Measurements from ENCODE around the gene KLRG1. TPM values are rescaled to one million over a fixed set of nuclear protein-coding genes. Genes with fewer than 3 reads are reported as not detected.

KLRG1 gene
- total and polyA plus RNA-seq, 8 donors, result 0.38 to 1.4 (median 1.0) TPM

DNA sequence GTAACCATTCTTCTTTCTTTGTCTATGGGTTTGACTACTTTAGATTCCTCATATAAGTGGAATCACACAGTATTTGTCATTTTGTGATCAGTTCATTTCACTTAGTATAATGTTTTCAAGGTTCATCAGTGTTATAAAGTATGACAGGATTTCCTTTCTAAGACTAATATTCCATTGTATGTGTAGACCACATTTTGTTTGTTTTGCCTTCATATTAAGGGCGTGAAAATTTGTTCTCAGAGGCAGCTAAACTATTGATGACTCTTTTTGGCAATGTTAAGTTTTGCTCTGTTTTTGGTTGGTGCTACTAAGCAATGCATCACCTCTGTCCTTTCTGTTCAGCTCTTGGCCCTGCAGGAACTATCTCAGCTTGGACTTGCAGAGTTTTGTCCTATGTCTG, 1.7 kb upstream of the KLRG1 start:
- DNase-seq (no peak), ATAC-seq (no peak), FAIRE-seq (no peak)
- no peaks in the 10 kb centered on the region for H3K4me1 ChIP-seq
- H3K4me3 ChIP-seq, result no peak overlapping the region
- TF ChIP-seq, protein P1, sequence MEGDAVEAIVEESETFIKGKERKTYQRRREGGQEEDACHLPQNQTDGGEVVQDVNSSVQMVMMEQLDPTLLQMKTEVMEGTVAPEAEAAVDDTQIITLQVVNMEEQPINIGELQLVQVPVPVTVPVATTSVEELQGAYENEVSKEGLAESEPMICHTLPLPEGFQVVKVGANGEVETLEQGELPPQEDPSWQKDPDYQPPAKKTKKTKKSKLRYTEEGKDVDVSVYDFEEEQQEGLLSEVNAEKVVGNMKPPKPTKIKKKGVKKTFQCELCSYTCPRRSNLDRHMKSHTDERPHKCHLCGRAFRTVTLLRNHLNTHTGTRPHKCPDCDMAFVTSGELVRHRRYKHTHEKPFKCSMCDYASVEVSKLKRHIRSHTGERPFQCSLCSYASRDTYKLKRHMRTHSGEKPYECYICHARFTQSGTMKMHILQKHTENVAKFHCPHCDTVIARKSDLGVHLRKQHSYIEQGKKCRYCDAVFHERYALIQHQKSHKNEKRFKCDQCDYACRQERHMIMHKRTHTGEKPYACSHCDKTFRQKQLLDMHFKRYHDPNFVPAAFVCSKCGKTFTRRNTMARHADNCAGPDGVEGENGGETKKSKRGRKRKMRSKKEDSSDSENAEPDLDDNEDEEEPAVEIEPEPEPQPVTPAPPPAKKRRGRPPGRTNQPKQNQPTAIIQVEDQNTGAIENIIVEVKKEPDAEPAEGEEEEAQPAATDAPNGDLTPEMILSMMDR (IDR thresholded peaks at IDR 0.05), result no peak
- no peaks in the 10 kb centered on the region for H3K27me3 ChIP-seq
- no peaks in the 10 kb centered on the region for H3K36me3 ChIP-seq
- H3K9me3 ChIP-seq, result no peaks in the 10 kb centered on the region
- intact Hi-C loops (cut with DNase I), result no loop called here
- no peak overlapping the region for H3K27ac ChIP-seq
- 49 to 76% methylated on average over 1 of the region's 1 CpG for WGBS, 2 donors

DNA sequence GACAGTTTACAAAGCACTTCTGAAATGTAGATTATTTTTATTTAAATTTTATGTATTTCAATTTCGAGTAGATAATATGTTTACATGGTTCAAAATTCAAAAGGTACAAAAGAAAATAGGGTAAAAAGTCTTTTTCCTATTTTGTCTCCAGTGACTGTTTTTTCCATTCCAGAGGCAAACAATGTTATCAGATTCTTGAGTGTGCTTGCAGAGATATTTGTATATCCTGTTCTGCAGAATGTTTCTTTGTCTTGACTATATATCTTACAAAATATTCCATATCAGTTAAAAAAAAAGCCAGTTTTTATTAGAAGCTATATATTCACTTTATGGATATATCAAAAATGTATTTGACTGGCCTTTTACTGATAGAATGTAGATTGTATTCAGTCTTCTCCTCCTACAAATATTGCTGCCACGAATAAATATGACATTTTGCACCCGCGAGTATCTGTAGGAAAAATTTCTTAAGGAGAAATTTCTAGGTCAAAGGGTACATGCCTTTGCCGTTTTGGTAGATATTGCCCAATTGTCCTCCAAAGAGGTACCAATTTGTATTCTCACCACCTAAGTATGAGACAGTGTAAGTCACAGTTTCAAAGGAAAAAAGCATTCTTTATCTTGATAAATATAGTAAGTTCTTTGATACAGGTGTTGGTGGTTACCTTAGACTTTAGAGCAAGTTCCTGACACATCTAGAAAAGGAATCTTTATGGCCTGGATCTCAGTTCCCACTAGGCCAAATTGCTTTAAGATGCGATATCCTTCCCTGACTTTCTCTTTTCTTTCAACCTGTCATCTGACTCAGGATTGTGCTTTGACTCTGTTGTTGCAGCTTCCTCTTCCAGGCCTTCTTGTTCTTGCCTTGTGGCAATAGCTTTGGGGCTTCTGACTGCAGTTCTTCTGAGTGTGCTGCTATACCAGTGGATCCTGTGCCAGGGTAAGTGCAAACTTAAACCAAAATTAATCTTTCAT, 2.3 kb downstream of the KLRG1 start:
- Histone ChIP-seq H3K9me3 (no peaks in the 10 kb centered on the region), H3K4me1 (no peaks in the 10 kb centered on the region), H3K36me3 (no peaks in the 10 kb centered on the region), H3K27me3 (no peaks in the 10 kb centered on the region), H3K27ac (no peak overlapping the region), H3K4me3 (no peak overlapping the region)
- intact Hi-C loops (cut with DNase I), result no loop called here
- TF ChIP-seq, protein P1 (IDR thresholded peaks at IDR 0.05), result no peak
- WGBS, 2 donors, result 46 to 57% methylated on average over 6 of the region's 6 CpGs
- FAIRE-seq (no peak), ATAC-seq (peak in 1 of 4 donors; percentile 38), DNase-seq (no peak)

DNA sequence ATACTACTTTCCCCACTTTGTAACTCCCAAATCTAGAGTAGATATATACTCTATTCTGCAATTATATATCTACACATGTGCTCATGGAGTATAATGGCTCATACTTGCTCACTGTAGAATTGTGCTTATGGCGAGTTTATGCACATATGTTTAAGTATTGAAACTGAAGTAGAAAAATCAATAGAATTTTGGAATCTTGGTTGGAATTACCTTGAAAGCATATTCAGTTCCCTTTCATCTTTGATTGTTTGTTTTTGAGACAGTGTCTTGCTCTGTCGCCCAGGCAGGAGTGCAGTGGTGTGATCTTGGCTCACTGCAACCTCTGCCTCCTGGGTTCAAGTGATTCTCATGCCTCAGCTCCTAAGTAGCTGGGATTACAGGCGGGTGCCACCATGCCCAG, 4.5 kb downstream of the KLRG1 start:
- TF ChIP-seq, protein P1 (IDR thresholded peaks at IDR 0.05), result no peak
- intact Hi-C loops (cut with DNase I), result no loop called here
- Histone ChIP-seq H3K4me3 (no peak overlapping the region), H3K27ac (no peak overlapping the region), H3K27me3 (no peaks in the 10 kb centered on the region), H3K4me1 (no peaks in the 10 kb centered on the region), H3K9me3 (no peaks in the 10 kb centered on the region), H3K36me3 (no peaks in the 10 kb centered on the region)
- ATAC-seq (no peak), FAIRE-seq (no peak), DNase-seq (no peak)
- WGBS, 2 donors, result 75 to 76% methylated on average over 3 of the region's 3 CpGs

DNA sequence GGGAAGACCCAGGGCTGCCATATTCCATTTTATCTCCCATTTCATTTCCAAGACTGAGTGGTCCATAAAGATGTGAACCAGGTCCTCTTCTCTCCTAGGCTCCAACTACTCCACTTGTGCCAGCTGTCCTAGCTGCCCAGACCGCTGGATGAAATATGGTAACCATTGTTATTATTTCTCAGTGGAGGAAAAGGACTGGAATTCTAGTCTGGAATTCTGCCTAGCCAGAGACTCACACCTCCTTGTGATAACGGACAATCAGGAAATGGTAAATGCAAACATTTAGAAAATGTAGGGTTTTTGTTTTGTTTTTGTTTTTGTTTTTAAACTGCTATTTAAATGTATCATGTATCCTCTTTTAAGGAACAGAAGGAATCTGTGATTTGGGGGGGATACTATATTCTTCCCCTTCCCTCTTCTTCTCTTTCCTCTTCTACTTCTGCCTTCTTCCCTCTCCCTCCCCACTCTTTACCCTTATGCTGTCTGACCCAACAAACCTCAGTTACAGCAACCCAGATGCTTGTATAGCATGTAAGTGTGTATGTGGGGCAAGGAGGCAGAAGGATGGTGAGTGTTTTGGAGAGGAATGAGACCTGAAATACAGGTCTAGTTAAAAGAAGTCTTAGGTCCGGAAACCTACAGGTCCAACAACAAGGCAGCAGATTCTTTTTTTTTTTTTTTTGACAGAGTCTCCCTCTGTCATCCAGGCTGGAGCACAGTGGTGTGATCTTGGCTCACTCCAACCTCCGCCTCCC, 5.9 kb downstream of the KLRG1 start:
- ATAC-seq (no peak), FAIRE-seq (no peak)

More for the DNA sequence above, 5.9 kb downstream of the KLRG1 start:
- TF ChIP-seq, protein P1 (IDR thresholded peaks at IDR 0.05), result no peak
- Histone ChIP-seq H3K27ac (no peak overlapping the region), H3K9me3 (no peaks in the 10 kb centered on the region), H3K27me3 (no peaks in the 10 kb centered on the region), H3K36me3 (no peaks in the 10 kb centered on the region), H3K4me1 (no peaks in the 10 kb centered on the region), H3K4me3 (no peak overlapping the region)
- 87 to 88% methylated on average over 4 of the region's 4 CpGs for WGBS, 2 donors
- DNase-seq, result no peak
- intact Hi-C loops (cut with DNase I), result no loop called here
